Measurements from ENCODE around the gene CDKAL1. TPM values are rescaled to one million over a fixed set of nuclear protein-coding genes. Genes with fewer than 3 reads are reported as not detected.

CDKAL1 gene
- total RNA-seq, 1 experiment from 2014 or later: 24.4 TPM

DNA sequence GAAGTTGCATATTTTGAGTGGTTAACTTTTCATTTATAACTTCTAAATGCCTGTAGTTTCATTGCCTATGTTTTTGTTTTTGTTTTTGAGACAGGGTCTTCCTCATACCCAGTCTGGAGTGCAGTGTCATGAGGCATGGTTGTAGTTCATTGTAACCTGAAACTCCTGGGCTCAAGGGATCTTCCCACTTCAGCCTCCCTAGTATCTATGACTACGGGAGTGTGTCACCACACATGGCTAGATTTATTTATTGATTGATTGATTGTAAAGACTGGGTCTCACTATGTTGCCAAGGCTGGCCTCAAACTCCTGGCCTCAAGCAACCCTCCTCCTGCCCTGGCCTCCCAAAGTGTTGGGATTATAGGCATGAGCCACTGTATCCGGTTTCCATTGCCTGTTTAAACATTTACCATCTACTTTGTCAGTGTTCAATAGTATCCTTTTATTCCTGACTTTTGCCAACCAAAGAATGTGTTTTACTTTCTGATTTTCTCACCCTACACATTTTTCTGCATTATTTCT, 144.6 kb downstream of the CDKAL1 start:
- Histone ChIP-seq H3K4me3 (ENCODE audit: insufficient read depth, low read depth, low read length) (no peak overlapping the region), H3K27me3 (ENCODE audit: control insufficient read depth, insufficient read depth, low read length) (no peaks in the 10 kb centered on the region), H3K36me3 (replicated peaks; ENCODE audit: control insufficient read depth, insufficient read depth, low read length) (no peaks in the 10 kb centered on the region)
- DNase-seq: no peak

DNA sequence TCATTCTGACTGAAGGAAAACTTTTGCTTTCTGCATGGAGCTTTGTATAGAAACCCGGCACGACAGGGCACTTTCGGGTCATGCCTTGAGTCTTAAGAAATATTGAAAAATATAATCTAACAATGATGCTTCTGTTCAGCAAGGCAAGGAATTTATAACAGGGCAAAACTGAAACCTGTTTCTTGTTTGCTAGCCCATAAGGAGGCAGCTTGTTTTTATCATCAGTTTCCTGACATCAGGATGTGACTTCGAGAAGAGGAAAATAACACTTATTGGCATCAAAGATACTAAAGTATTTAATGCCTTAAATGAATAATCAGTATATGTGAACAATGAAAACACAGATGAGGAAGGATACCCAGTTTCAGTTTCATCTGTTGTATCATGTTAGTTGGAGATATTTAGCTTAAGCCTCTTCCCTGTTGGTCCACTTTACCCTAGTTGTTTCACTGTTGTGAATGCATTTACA, 146.5 kb downstream of the CDKAL1 start:
- H3K4me3 ChIP-seq (ENCODE audit: insufficient read depth, low read depth, low read length): no peak overlapping the region
- H3K27me3 ChIP-seq (ENCODE audit: control insufficient read depth, insufficient read depth, low read length): no peaks in the 10 kb centered on the region
- no peaks in the 10 kb centered on the region for H3K36me3 ChIP-seq (replicated peaks; ENCODE audit: control insufficient read depth, insufficient read depth, low read length)
- DNase-seq: no peak

DNA sequence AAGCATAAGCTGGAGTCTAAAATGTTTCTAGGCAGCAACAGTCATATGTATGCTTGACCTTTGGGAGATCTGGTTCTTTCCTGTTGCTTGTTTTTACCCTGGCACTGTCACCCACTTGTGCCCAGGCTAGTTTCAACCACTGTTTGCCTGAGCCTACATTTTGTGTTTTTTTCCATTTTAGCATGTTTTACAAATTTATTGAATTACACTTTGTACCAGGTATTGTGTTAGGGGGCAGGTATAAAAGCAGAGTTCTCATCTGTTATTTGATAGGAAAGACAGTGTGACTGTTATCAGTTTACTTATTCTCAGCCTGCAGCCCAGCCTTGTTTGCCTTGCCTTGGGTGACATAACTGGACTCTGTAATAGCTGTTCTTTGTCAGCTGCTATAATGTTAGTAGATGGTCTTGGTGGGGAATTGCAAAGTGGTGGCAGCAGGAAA, 147.0 kb downstream of the CDKAL1 start:
- no peaks in the 10 kb centered on the region for H3K36me3 ChIP-seq (replicated peaks; ENCODE audit: control insufficient read depth, insufficient read depth, low read length)
- no peak overlapping the region for H3K4me3 ChIP-seq (ENCODE audit: insufficient read depth, low read depth, low read length)
- no peaks in the 10 kb centered on the region for H3K27me3 ChIP-seq (ENCODE audit: control insufficient read depth, insufficient read depth, low read length)
- no peak for DNase-seq

DNA sequence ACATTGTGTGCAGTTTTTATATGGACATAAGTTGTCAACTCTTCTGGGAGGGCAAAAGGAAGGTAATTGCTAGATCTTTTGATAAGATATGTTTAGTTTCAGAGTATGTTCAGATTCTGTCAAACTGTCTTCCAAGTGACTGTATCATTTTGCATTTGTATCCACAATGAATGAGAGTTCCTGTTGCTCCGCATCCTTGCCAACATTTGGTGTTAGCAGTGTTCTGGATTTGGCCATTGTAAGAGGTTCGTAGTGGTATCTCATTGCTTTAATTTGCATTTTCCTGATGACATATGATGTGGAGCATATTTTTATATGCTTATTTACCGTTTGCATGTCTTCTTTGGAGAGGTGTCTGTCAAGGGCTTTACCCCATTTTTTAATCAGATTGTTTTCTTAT, 150.2 kb downstream of the CDKAL1 start:
- H3K4me3 ChIP-seq (ENCODE audit: insufficient read depth, low read depth, low read length): no peak overlapping the region
- no peaks in the 10 kb centered on the region for H3K36me3 ChIP-seq (replicated peaks; ENCODE audit: control insufficient read depth, insufficient read depth, low read length)
- DNase-seq: no peak
- H3K27me3 ChIP-seq (ENCODE audit: control insufficient read depth, insufficient read depth, low read length): no peaks in the 10 kb centered on the region

DNA sequence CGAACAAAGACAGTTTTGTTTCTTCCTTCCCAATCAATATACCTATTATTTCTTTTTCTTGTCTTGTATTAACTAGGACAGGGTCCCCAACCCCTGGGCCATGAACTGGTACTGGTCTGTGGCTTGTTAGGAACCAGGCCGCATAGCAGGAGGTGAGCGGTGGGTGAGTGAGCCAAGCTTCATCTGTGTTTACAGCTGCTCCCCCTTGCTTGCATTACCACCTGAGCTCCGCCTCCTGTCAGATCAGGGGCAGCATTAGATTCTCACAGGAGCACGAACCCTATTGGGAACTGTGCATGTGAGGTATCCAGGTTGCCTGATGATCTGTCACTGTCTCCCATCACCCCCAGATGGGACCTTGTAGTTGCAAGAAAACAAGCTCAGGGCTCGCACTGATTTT, 151.9 kb downstream of the CDKAL1 start:
- H3K36me3 ChIP-seq (replicated peaks; ENCODE audit: control insufficient read depth, insufficient read depth, low read length): no peaks in the 10 kb centered on the region
- no peak overlapping the region for H3K4me3 ChIP-seq (ENCODE audit: insufficient read depth, low read depth, low read length)
- no peaks in the 10 kb centered on the region for H3K27me3 ChIP-seq (ENCODE audit: control insufficient read depth, insufficient read depth, low read length)
- no peak for DNase-seq

DNA sequence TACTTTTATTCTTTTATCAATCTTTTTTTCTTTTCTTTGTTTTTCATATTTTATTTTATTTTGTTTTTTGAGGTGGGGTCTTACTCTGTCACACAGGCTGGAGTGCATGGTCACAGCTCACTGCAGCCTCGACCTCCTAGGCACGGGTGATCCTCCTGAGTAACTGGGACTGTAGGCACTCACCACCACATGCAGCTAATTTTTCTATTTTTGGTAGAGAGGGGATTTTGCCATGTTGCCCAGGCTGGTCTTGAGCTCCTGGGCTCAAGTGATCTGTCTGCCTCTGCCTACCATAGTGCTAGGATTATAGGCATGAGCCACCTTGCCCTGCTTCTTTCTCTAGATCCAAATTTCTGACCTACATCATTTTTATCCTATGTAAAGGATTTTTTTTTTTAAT, 153.2 kb downstream of the CDKAL1 start:
- H3K4me3 ChIP-seq (ENCODE audit: insufficient read depth, low read depth, low read length): no peak overlapping the region
- no peaks in the 10 kb centered on the region for H3K27me3 ChIP-seq (ENCODE audit: control insufficient read depth, insufficient read depth, low read length)
- DNase-seq: no peak
- H3K36me3 ChIP-seq (replicated peaks; ENCODE audit: control insufficient read depth, insufficient read depth, low read length): no peaks in the 10 kb centered on the region

DNA sequence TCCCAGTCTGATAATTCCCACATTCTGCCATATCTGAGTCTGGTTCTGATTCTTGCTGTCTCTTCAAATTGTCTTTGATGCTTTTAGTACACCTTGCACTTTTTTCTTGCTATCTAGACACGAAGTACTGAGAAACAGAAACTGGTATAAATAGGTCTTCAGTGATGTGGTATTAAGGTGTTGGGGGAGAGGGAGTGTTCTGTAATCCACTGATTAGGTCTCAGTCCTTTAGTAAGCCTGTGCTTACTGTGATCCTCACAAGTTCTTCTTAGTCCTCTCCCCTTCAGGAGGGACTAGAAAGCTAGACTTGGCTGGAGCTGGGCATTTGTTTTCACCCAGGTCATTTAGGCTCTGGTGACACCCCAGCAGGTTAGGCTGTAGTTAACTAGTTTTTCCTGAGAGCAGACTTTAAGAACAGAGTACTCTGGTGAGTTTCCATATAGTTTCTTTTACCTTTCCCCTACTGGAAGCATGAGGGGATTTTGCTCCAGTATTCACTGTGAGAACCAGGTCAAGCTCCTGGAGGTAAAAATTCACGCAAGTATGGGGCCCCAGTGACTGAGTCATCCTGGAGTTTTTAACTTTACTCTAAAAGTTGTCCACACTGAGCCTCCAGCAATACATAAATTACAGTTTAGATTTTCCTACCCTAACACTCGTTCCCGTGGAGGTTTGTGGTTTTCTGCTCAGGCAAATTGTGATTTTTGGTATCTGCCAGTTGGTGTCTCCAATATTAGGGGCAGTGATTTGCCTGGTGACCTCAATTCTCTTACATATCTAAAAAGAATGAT, 154.6 kb downstream of the CDKAL1 start:
- Histone ChIP-seq H3K27me3 (ENCODE audit: control insufficient read depth, insufficient read depth, low read length) (no peaks in the 10 kb centered on the region), H3K36me3 (replicated peaks; ENCODE audit: control insufficient read depth, insufficient read depth, low read length) (no peaks in the 10 kb centered on the region), H3K4me3 (ENCODE audit: insufficient read depth, low read depth, low read length) (no peak overlapping the region)
- no peak for DNase-seq

DNA sequence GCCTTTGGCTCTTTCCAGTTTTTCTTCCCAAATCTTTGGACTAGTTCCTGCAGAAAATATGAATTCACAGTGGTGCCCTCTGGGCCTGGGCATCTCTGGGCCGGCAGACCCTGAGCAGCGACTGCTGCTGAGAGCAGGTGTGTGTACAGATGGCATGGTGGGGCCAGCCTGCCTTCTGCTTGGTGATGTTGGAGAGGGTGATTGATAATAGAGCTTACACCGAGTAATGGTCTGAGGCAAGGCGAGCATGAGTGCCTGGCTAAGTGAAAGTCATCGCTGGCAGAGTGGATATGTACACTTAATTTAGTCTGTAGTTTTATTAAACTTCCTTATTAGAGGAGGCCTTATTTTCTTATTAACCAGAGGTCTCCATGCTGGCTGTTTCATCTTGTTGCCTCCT, 156.9 kb downstream of the CDKAL1 start:
- no peak overlapping the region for H3K4me3 ChIP-seq (ENCODE audit: insufficient read depth, low read depth, low read length)
- H3K36me3 ChIP-seq (replicated peaks; ENCODE audit: control insufficient read depth, insufficient read depth, low read length): no peaks in the 10 kb centered on the region
- DNase-seq: no peak
- H3K27me3 ChIP-seq (ENCODE audit: control insufficient read depth, insufficient read depth, low read length): no peaks in the 10 kb centered on the region

DNA sequence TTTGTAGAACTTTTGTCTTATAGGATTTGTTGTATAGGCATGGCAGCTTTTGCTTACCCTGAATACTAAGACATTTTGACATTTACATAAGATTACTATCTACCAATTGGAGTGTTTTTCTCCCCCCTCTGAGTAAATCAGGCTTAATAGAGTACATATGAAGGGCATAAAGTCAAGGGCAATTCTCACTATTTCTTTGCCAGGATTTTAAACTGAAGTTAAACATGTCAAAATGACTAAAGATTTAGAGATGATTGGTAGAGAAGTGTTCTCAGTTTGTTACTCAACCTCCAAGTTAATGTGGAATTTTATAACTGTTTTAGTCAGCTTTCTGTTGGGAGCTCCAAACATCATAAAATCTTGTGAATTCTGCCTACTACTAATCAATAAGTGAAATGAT, 157.8 kb downstream of the CDKAL1 start:
- DNase-seq: no peak
- Histone ChIP-seq H3K4me3 (ENCODE audit: insufficient read depth, low read depth, low read length) (no peak overlapping the region), H3K36me3 (replicated peaks; ENCODE audit: control insufficient read depth, insufficient read depth, low read length) (no peaks in the 10 kb centered on the region)

DNA sequence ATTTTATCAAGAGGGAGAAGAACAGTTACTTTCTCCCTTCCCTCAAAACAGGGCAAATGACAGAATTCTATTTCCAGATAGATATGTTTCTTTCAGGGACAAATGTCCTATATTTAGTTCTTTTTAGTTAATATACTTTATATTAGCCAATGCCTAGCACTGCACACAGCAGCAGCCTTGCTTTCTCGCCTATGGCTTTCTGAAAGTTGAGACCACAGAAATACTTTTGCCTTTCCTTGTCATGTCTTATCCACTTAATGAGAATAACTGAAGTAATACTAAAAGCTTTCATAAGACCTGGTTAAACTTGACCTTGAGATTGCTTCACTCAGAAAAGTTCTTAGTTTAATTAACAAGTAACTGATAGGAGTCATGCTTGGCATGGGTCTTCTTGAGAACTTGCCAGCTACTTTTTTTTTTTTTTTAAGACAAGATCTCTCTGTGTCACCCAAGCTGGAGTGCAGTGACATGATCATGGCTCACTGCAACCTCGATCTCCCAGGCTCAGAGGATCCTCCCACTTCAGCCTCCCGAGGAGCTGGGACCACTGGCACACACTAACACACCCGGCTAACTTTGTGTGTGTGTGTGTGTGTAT, 159.3 kb downstream of the CDKAL1 start:
- Histone ChIP-seq H3K27me3 (ENCODE audit: control insufficient read depth, insufficient read depth, low read length) (no peaks in the 10 kb centered on the region), H3K4me3 (ENCODE audit: insufficient read depth, low read depth, low read length) (no peak overlapping the region), H3K36me3 (replicated peaks; ENCODE audit: control insufficient read depth, insufficient read depth, low read length) (no peaks in the 10 kb centered on the region)
- DNase-seq: no peak

More for the DNA sequence above, 157.8 kb downstream of the CDKAL1 start:
- H3K27me3 ChIP-seq (ENCODE audit: control insufficient read depth, insufficient read depth, low read length): no peaks in the 10 kb centered on the region

DNA sequence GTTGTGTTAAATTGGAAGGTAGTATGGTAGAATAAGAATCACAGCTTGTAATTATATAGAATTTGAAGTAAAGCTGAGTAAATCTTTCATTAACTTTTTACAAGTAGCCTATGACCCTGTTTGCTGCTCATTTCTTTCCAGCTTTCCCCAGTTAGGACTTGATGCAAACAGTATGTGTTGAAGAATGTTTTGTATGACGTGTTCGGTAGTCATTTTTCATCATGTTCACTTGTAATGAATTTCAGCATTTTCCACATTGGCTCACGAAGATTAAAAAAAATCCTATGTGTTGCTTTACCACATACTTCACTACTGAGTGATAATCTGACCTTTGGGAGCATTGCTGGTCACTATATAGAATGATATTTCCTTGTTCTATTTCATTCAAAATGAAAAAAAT, 162.4 kb downstream of the CDKAL1 start:
- no peak for DNase-seq
- no peaks in the 10 kb centered on the region for H3K36me3 ChIP-seq (replicated peaks; ENCODE audit: control insufficient read depth, insufficient read depth, low read length)
- H3K27me3 ChIP-seq (ENCODE audit: control insufficient read depth, insufficient read depth, low read length): no peaks in the 10 kb centered on the region
- no peak overlapping the region for H3K4me3 ChIP-seq (ENCODE audit: insufficient read depth, low read depth, low read length)

DNA sequence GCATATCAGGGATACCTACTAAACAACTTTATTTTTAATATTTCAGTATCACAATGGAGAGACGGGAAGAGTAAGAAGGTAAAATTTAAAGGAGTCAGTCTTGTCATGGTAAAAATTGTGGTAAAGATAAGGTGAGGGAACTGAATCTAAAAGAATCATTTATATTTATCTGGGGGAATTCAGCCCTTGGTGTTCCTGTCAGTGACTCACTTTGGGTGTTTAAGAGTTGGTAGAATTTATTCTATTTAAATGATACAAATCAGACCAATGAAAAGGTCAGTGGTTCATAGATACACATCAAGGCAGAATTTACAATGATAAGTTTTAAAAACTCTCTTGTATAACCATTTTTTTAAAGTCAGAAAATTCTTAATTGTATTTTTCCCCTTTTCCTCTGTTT, 164.4 kb downstream of the CDKAL1 start:
- H3K4me3 ChIP-seq (ENCODE audit: insufficient read depth, low read depth, low read length): no peak overlapping the region
- no peak for DNase-seq
- H3K36me3 ChIP-seq (replicated peaks; ENCODE audit: control insufficient read depth, insufficient read depth, low read length): no peaks in the 10 kb centered on the region
- no peaks in the 10 kb centered on the region for H3K27me3 ChIP-seq (ENCODE audit: control insufficient read depth, insufficient read depth, low read length)

DNA sequence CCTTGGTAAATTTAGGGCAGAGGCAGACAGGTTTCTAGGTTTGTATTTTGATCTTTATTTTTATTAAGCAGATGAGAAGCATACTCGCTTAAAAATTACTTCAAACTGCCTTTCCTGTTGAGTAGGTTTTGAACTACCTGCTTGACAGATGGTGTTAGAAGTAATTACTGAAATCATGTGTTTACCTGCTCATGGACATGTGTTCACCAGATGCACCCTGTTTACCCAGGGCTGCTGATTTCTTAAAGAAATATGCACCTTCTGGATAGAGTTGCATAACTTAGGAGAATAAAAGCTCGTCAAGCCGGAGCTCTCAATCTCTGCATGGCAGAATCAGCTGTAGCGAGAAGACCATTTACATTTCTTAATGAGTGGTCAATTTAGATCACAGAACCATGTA, 165.1 kb downstream of the CDKAL1 start:
- H3K27me3 ChIP-seq (ENCODE audit: control insufficient read depth, insufficient read depth, low read length): no peaks in the 10 kb centered on the region
- no peak overlapping the region for H3K4me3 ChIP-seq (ENCODE audit: insufficient read depth, low read depth, low read length)
- no peak for DNase-seq
- H3K36me3 ChIP-seq (replicated peaks; ENCODE audit: control insufficient read depth, insufficient read depth, low read length): no peaks in the 10 kb centered on the region

DNA sequence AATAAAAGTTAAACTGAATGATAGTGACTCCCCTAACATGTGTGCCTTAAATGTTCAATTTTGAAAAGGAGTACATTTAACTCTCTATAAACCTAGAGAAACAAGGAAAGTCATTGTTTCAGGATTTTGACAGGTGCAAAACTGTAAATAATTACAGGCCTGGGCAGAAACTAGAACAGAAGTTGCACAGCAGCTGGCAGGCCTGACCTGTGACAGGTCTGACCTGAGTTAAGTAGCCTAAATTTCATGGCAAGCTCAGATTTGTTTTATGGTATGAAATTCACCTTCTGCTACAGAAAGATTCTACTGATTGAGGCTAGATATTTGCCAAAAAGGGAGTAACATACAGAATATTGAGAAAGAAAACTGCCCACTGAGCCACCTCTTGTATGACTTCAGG, 166.1 kb downstream of the CDKAL1 start:
- no peaks in the 10 kb centered on the region for H3K27me3 ChIP-seq (ENCODE audit: control insufficient read depth, insufficient read depth, low read length)
- H3K36me3 ChIP-seq (replicated peaks; ENCODE audit: control insufficient read depth, insufficient read depth, low read length): no peaks in the 10 kb centered on the region
- no peak for DNase-seq
- no peak overlapping the region for H3K4me3 ChIP-seq (ENCODE audit: insufficient read depth, low read depth, low read length)

DNA sequence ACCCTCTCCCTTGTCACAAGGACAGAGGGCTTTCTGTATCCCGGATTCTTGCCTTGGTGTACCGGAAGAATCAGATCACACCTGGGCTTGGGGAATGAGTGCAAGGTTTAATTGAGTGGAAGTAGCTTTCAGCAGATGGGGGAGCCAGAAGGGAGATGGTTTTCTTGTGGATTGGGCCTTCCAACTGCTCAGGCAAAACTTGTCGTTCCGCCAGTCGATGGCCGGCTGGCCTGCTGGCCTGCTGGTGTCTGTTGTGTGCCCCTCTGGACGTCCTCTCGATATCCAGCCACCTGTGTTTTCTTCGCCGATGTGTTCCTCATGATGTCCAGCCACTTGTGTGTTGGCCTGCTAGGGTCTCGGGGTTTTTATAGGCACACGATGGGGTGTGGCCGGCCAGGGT, 168.1 kb downstream of the CDKAL1 start:
- Histone ChIP-seq H3K4me3 (ENCODE audit: insufficient read depth, low read depth, low read length) (no peak overlapping the region), H3K27me3 (ENCODE audit: control insufficient read depth, insufficient read depth, low read length) (no peaks in the 10 kb centered on the region), H3K36me3 (replicated peaks; ENCODE audit: control insufficient read depth, insufficient read depth, low read length) (no peaks in the 10 kb centered on the region)
- no peak for DNase-seq

Measured in H7 (cell line).